ENCODE results near the gene SNX32.

SNX32 gene

GRCh38 chr11:65867284-65868071 is 33.7 kb downstream of the SNX32 start:
- TF ChIP-seq, protein P1, sequence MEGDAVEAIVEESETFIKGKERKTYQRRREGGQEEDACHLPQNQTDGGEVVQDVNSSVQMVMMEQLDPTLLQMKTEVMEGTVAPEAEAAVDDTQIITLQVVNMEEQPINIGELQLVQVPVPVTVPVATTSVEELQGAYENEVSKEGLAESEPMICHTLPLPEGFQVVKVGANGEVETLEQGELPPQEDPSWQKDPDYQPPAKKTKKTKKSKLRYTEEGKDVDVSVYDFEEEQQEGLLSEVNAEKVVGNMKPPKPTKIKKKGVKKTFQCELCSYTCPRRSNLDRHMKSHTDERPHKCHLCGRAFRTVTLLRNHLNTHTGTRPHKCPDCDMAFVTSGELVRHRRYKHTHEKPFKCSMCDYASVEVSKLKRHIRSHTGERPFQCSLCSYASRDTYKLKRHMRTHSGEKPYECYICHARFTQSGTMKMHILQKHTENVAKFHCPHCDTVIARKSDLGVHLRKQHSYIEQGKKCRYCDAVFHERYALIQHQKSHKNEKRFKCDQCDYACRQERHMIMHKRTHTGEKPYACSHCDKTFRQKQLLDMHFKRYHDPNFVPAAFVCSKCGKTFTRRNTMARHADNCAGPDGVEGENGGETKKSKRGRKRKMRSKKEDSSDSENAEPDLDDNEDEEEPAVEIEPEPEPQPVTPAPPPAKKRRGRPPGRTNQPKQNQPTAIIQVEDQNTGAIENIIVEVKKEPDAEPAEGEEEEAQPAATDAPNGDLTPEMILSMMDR (IDR thresholded peaks at IDR 0.05; ENCODE audit: low read depth, low read length, missing control alignments): no peak
- DNase-seq (ENCODE audit: low read depth): no peak

DNA sequence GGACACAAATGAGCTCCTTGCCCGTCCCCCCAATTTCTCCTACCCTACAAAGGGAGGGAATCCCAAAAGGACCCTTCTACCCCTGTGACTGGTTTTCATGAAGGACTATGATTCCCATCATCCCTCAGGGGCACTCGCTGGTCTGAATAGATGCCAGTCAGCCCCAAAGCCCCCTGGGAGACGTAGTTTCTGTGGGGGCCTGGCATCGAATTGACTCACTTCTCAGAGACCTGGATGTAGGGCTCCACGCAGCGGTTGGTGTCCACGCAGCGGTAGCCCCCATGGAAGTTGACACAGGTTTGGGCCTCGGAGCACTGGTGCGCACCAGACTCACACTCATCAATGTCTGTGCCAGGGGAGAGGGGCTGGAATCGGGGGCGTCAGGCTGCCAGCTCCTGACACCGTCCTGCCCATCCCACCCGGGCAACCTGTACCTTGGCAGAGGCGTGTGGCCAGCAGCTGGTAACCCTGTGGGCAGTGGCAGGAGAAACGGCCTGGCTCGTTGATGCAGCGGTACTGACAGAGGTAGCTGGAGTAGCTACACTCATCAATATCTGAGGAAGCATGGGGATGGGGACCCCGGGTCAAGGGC is 34.4 kb downstream of the SNX32 start:
- in situ Hi-C loops (cut with HindIII; ENCODE audit: low sequenced_read_pairs): no loop called here
- DNase-seq (ENCODE audit: low read depth): no peak
- TF ChIP-seq, protein P1 (IDR thresholded peaks at IDR 0.05; ENCODE audit: low read depth, low read length, missing control alignments): no peak
- H3K4me3 ChIP-seq (ENCODE audit: low read depth, low read length): no peak overlapping the region

More at GRCh38 chr11:65867284-65868071, 33.7 kb downstream of the SNX32 start:
- no peak overlapping the region for H3K4me3 ChIP-seq (ENCODE audit: low read depth, low read length)
- in situ Hi-C loops (cut with HindIII; ENCODE audit: low sequenced_read_pairs): no loop called here

- DNase-seq (ENCODE audit: low read depth): no peak
- in situ Hi-C loops (cut with HindIII; ENCODE audit: low sequenced_read_pairs): no loop called here
- TF ChIP-seq, protein P1 (IDR thresholded peaks at IDR 0.05; ENCODE audit: low read depth, low read length, missing control alignments): no peak
- no peak overlapping the region for H3K4me3 ChIP-seq (ENCODE audit: low read depth, low read length)
Measured at GRCh38 chr11:65868907-65869306, 35.1 kb downstream of the SNX32 start.

DNA sequence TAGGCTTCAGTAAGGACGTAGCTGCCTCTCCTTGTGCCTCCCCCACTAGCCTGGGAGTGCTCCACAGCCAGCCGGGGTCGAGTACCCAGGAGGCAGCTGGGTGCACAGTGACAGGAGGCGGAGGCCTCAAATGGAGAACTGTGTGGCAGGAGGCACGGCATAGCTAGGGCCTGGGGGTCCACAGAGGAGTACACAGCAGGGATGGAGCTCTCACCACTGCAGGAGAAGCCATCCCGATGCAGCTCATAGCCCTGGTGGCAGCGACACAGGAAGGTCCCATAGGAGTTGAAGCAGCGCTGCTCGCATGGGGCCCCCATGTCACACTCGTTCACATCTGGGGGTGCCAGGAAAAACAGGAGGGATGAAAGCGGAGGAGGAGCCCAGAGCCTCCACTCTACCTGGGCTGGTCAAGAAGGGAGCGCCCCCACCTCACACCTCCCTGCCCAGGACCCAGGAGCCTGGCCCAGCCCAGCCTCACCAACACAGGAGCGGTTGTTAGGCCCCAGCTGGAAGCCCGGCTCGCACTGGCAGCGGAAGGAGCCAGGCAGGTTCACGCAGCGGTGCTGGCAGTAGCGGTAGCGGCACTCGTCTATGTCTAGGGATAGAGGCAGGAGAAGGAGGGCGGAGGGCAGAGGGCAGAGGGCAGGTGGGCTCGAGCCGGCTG is 36.0 kb downstream of the SNX32 start:
- in situ Hi-C loops (cut with HindIII; ENCODE audit: low sequenced_read_pairs): no loop called here

DNA sequence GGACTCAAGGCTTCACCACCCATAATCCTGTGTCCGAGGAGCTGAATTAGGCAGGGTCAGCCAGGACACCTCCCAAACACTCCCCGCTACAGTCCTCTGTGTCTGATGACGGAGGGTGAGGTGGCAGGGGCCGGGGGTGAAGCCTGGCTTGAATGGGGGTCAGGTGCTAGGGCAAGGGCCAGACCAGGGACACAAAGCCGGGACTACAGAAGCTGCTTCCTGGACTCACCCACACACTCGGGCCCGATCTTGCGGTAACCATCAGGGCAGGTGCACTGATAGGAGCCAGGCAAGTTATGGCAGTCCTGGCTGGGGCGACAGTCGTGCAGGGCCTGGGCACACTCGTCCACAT is 36.5 kb downstream of the SNX32 start:
- in situ Hi-C loops (cut with HindIII; ENCODE audit: low sequenced_read_pairs): no loop called here
- TF ChIP-seq, protein P1 (IDR thresholded peaks at IDR 0.05; ENCODE audit: low read depth, low read length, missing control alignments): no peak
- no peak overlapping the region for H3K4me3 ChIP-seq (ENCODE audit: low read depth, low read length)
- DNase-seq (ENCODE audit: low read depth): no peak

More for the DNA sequence above, 36.0 kb downstream of the SNX32 start:
- no peak overlapping the region for H3K4me3 ChIP-seq (ENCODE audit: low read depth, low read length)
- DNase-seq (ENCODE audit: low read depth): no peak
- TF ChIP-seq, protein P1 (IDR thresholded peaks at IDR 0.05; ENCODE audit: low read depth, low read length, missing control alignments): no peak

DNA sequence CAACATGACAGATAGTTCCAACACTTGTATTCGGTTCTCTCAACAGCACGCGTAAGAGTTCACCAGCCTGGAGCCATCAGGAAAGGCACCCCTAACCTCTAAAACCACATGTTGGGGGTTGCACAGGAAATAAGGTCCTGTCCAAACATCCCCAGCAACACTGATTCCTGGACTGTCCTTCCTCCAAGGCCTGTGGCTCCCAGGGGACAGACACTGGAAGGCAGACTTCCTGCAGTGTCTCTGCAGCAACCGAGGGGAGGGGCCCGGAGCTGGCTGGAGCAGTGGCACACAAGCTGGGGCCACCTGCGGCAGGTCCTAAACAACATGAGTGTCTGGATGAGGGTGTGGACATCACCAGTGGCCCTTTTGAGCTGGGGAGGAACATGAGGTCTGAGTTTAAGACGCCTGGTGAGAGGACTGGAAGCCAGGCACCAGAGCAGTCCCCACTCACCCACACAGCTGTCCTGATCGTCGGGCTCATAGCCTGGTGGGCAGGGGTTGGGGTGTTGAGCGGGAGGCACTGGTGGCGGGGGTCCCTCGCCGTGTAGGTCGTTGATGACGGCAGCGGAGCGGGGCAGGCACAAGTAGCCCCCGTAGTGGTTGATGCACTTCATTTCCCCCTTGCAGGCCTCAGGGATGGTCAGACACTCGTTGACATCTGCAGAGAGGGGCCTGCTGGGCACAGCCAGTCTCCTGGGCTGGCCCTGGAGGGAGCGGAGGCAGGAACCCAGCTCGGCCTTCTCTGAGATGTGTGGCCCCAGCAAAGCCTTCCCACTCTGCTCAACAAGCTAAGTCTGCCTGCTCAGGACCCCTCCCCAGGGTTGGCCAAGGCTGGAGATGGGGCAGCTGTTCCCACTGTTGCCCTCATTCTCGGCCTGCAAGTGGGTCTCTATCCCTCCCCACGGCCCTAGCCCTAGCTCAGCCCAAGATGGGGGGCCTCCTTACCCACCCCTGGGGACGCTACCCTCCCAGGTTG is 37.2 kb downstream of the SNX32 start:
- in situ Hi-C loops (cut with HindIII; ENCODE audit: low sequenced_read_pairs): no loop called here
- H3K4me3 ChIP-seq (ENCODE audit: low read depth, low read length): peak overlapping the region; percentile 62
- DNase-seq (ENCODE audit: low read depth): no peak
- TF ChIP-seq, protein P1 (IDR thresholded peaks at IDR 0.05; ENCODE audit: low read depth, low read length, missing control alignments): no peak
